Muscle of back (tissue), 13 donors: ENCODE results near the gene GSTP1. TPM values are rescaled to one million over a fixed set of nuclear protein-coding genes. Genes with fewer than 3 reads are reported as not detected.
A peak's percentile ranks its signal among the peaks of the same experiment; 100 is the strongest.
"Not testable (repeated sequence)": the region's sequence is repeated elsewhere in the genome, so short reads cannot be mapped to it uniquely, and the experiment has no call there.

ENCODE experiments used
- DNase-seq, 3 donors: peaks; one replicate each; pipeline versions ENCODE4 v3.0.0 to v3.0.0-alpha.2; 2013
- long read RNA-seq, 9 donors: transcript quantifications; one replicate each; lab custom pipeline, GENCODE V29; 2026
- polyA plus RNA-seq, 10 donors: library from polyadenylated mRNA; unstranded; fragments of 120-200 nt; gene quantifications; one replicate each; pipeline ENCODE4 v1.2.1, GENCODE V29; 2013; ENCODE audit not compliant: insufficient read length in 10 of 10

GSTP1 gene
- 100 to 1,000 TPM; 207 to 370 (median 253) TPM for polyA plus RNA-seq
- long read RNA-seq, donor 1, transcript GSTP1-202 (7 exons, 961 nt) = major isoform, 161 of 223 reads
- long read RNA-seq, donor 1, transcript GSTP1-203 (3 exons, 736 nt) = minor isoform, 12 of 223 reads
- long read RNA-seq, donor 1, partial matches to known transcripts = 50 of 223 reads
- long read RNA-seq, donor 1, other reads (novel, unspliced or antisense) = 0 of 223 reads
- long read RNA-seq, donor 2, transcript GSTP1-203 (3 exons, 736 nt) = minor isoform, 6 of 185 reads
- long read RNA-seq, donor 2, transcript GSTP1-202 (7 exons, 961 nt) = major isoform, 135 of 185 reads
- long read RNA-seq, donor 2, partial matches to known transcripts = 44 of 185 reads
- long read RNA-seq, donor 2, other reads (novel, unspliced or antisense) = 0 of 185 reads
- long read RNA-seq, donor 3, partial matches to known transcripts = 0 of 1 reads
- long read RNA-seq, donor 3, other reads (novel, unspliced or antisense) = 0 of 1 reads
- long read RNA-seq, donor 4, transcript GSTP1-202 (7 exons, 961 nt) = major isoform, 93 of 138 reads
- long read RNA-seq, donor 4, transcript GSTP1-203 (3 exons, 736 nt) = minor isoform, 5 of 138 reads
- long read RNA-seq, donor 4, partial matches to known transcripts = 40 of 138 reads
- long read RNA-seq, donor 4, other reads (novel, unspliced or antisense) = 0 of 138 reads
- long read RNA-seq, donor 5, transcript GSTP1-203 (3 exons, 736 nt) = minor isoform, 14 of 338 reads
- long read RNA-seq, donor 5, transcript GSTP1-202 (7 exons, 961 nt) = major isoform, 231 of 338 reads
- long read RNA-seq, donor 5, partial matches to known transcripts = 93 of 338 reads
- long read RNA-seq, donor 5, other reads (novel, unspliced or antisense) = 0 of 338 reads
- long read RNA-seq, donor 6, transcript GSTP1-202 (7 exons, 961 nt) = major isoform, 163 of 234 reads
- long read RNA-seq, donor 6, transcript GSTP1-203 (3 exons, 736 nt) = minor isoform, 14 of 234 reads
- long read RNA-seq, donor 6, partial matches to known transcripts = 56 of 234 reads
- long read RNA-seq, donor 6, other reads (novel, unspliced or antisense) = 0 of 234 reads
- long read RNA-seq, donor 7, transcript GSTP1-202 (7 exons, 961 nt) = major isoform, 142 of 182 reads
- long read RNA-seq, donor 7, partial matches to known transcripts = 38 of 182 reads
- long read RNA-seq, donor 7, other reads (novel, unspliced or antisense) = 0 of 182 reads
- long read RNA-seq, donor 8, transcript GSTP1-202 (7 exons, 961 nt) = major isoform, 136 of 219 reads
- long read RNA-seq, donor 8, transcript GSTP1-203 (3 exons, 736 nt) = minor isoform, 11 of 219 reads
- long read RNA-seq, donor 8, partial matches to known transcripts = 72 of 219 reads
- long read RNA-seq, donor 8, other reads (novel, unspliced or antisense) = 0 of 219 reads
- long read RNA-seq, donor 9, transcript GSTP1-202 (7 exons, 961 nt) = major isoform, 27 of 38 reads
- long read RNA-seq, donor 9, partial matches to known transcripts = 8 of 38 reads
- long read RNA-seq, donor 9, other reads (novel, unspliced or antisense) = 0 of 38 reads

GRCh38 chr11:67583247-67584204 lies at the start of gene GSTP1:
Gene GSTP1 (plus strand): TSS chr11:67583812. CDS start chr11:67583844, 32 bp downstream.
- DNase-seq = peak; percentile 92 to 97 (median 93)

GRCh38 chr11:67534070-67534679 lies 49.4 kb upstream of the GSTP1 start:
- DNase-seq = no peak

GRCh38 chr11:67535561-67535960 lies 48.1 kb upstream of the GSTP1 start:
- DNase-seq = no peak

- DNase-seq = no peak
These were observed 45.3 kb upstream of the GSTP1 start for GRCh38 chr11:67538306-67538705.

GRCh38 chr11:67538823-67539505 lies 44.6 kb upstream of the GSTP1 start:
- no peak for DNase-seq

- no peak for DNase-seq
These were observed 44.1 kb upstream of the GSTP1 start for GRCh38 chr11:67539550-67539949.

GRCh38 chr11:67541198-67541597 lies 42.4 kb upstream of the GSTP1 start:
- no peak for DNase-seq

- DNase-seq = no peak
These were observed 41.4 kb upstream of the GSTP1 start for GRCh38 chr11:67542169-67542568.

GRCh38 chr11:67542971-67543370 lies 40.6 kb upstream of the GSTP1 start:
- no peak for DNase-seq

GRCh38 chr11:67543585-67543984 lies 40.0 kb upstream of the GSTP1 start:
- DNase-seq = no peak

- peak in 1 of 3 donors; percentile 48 for DNase-seq
These were observed 38.9 kb upstream of the GSTP1 start for GRCh38 chr11:67544616-67545242.

- DNase-seq = peak in 1 of 3 donors; percentile 29
These were observed 38.3 kb upstream of the GSTP1 start for GRCh38 chr11:67545280-67545679.

GRCh38 chr11:67548112-67548511 lies 35.5 kb upstream of the GSTP1 start:
- not testable (repeated sequence) for DNase-seq

- DNase-seq = no peak
These were observed 35.0 kb upstream of the GSTP1 start for GRCh38 chr11:67548555-67549110.

- DNase-seq = no peak
These were observed 32.5 kb upstream of the GSTP1 start for GRCh38 chr11:67551127-67551526.

GRCh38 chr11:67551697-67552096 lies 31.9 kb upstream of the GSTP1 start:
- DNase-seq = not testable (repeated sequence)

- DNase-seq = no peak
These were observed 27.4 kb upstream of the GSTP1 start for GRCh38 chr11:67556244-67556643.
